Aorta (tissue), 5 donors: Measurements from ENCODE around the gene TIMM22. TPM values are rescaled to one million over a fixed set of nuclear protein-coding genes. Genes with fewer than 3 reads are reported as not detected.

Experiments used
- ATAC-seq: fragments of 200-7000 bp; cut with Tn5 transposase; one replicate; pipeline ENCODE4 v1.9.1; 2022; ENCODE audit warnings: moderate library complexity; ENCODE audit not compliant: low FRiP score
- DNase-seq, 2 donors: peaks; one replicate each; pipeline ENCODE4 v3.0.0-alpha.2; 2020
- H3K27ac ChIP-seq, 2 donors: one replicate each; pipeline ENCODE4 v1.5.1; 2013; ENCODE audit warnings: low read length in 2 of 2, mild to moderate bottlenecking in 2 of 2, moderate library complexity in 2 of 2, control low read depth in 1 of 2, inconsistent platforms in 1 of 2, low read depth in 1 of 2
- H3K27me3 ChIP-seq, 2 donors: one replicate each; pipeline ENCODE4 v1.6.1; 2013; ENCODE audit warnings: control low read depth in 1 of 2, low read length in 1 of 2, mild to moderate bottlenecking in 1 of 2, moderate library complexity in 1 of 2; ENCODE audit not compliant: insufficient read depth in 2 of 2, control insufficient read depth in 1 of 2
- H3K36me3 ChIP-seq, 2 donors: one replicate each; pipeline ENCODE4 v1.6.1; 2013; ENCODE audit warnings: control low read depth in 1 of 2, low read length in 1 of 2, mild to moderate bottlenecking in 1 of 2; ENCODE audit not compliant: insufficient read depth in 2 of 2, control insufficient read depth in 1 of 2
- H3K4me1 ChIP-seq, 2 donors: one replicate each; pipeline ENCODE4 v1.6.1; 2013; ENCODE audit warnings: low read length in 2 of 2, control low read depth in 1 of 2, mild to moderate bottlenecking in 1 of 2, moderate library complexity in 1 of 2; ENCODE audit not compliant: insufficient read depth in 2 of 2, control insufficient read depth in 1 of 2
- H3K4me3 ChIP-seq, 2 donors: one replicate each; pipeline ENCODE4 v1.5.1; 2013; ENCODE audit warnings: low read length in 2 of 2, control low read depth in 1 of 2, mild to moderate bottlenecking in 1 of 2
- H3K9me3 ChIP-seq: one replicate; pipeline ENCODE4 v1.6.1; 2013; ENCODE audit warnings: mild to moderate bottlenecking, low read length; ENCODE audit not compliant: control insufficient read depth
- WGBS, 2 donors: extraction: QIAGEN DNeasy Blood & Tissue Kit; methylation state at CpG; one replicate each; pipeline ENCODE4 v1.1.7; 2013; 5-methylcytosine and 5-hydroxymethylcytosine counted together
- intact Hi-C, 2 donors: fragments of 100-400 bp; cut with DNase I; formaldehyde crosslinking; loops; one replicate each; pipeline versions ENCODE4 v1.14.2 to v1.15.0; 2022
- polyA plus RNA-seq, 2 donors: library from polyadenylated mRNA; stranded (reverse); fragments of 200-250 nt; gene quantifications; one replicate each; pipeline ENCODE4 v1.2.3, GENCODE V29; 2013
- total RNA-seq, 2 donors: library from RNA; stranded (reverse); fragmentation: NEBNext Ultra II Directional; extraction: Animal tissue kit (Norgen Biotek cat#: 25700); gene quantifications; one replicate each; pipeline ENCODE4 v1.2.1, GENCODE V29; 2021
- donor health status: healthy with polysubstance abuse.
- donor health status: Bipolar disorder and iron deficiency.
- donor health status: DM: no; HTN: no; CAD: no.
- donor health status: DM: no; HTN: no; CAD: no.
- donor health status: DM: yes; HTN: yes; CAD: no.

TIMM22 gene
- total and polyA plus RNA-seq, 4 donors, result 7.7 to 9.1 (median 8.8) TPM

GRCh38 chr17:1034652-1035210 lies 37.8 kb downstream of the TIMM22 start:
- no peak for DNase-seq
- H3K36me3 ChIP-seq, result no peaks in the 10 kb centered on the region

GRCh38 chr17:1035546-1036170 lies 38.7 kb downstream of the TIMM22 start:
- WGBS, 2 donors, result 71 to 72% methylated on average over 17 of the region's 17 CpGs
- H3K9me3 ChIP-seq, result no peaks in the 10 kb centered on the region
- H3K36me3 ChIP-seq, result no peaks in the 10 kb centered on the region
- intact Hi-C loops, result no loop called here
- ATAC-seq (no peak), DNase-seq (peak in 1 of 2 donors; percentile 43)
- no peaks in the 10 kb centered on the region for H3K4me1 ChIP-seq
- no peak overlapping the region for H3K27ac ChIP-seq
- H3K4me3 ChIP-seq, result no peak overlapping the region
- no peaks in the 10 kb centered on the region for H3K27me3 ChIP-seq

More at GRCh38 chr17:1034652-1035210, 37.8 kb downstream of the TIMM22 start:
- H3K9me3 ChIP-seq, result no peaks in the 10 kb centered on the region
- H3K27ac ChIP-seq, result no peak overlapping the region
- no peak overlapping the region for H3K4me3 ChIP-seq
- intact Hi-C loops, result no loop called here
- no peak for ATAC-seq
- 90 to 92% methylated on average over 20 of the region's 20 CpGs for WGBS, 2 donors
- no peaks in the 10 kb centered on the region for H3K4me1 ChIP-seq
- H3K27me3 ChIP-seq, result no peaks in the 10 kb centered on the region

GRCh38 chr17:1036171-1036844 lies 39.4 kb downstream of the TIMM22 start:
- ATAC-seq, result no peak
- H3K27ac ChIP-seq, result no peak overlapping the region
- WGBS, 2 donors, result 86 to 89% methylated on average over 23 to 24 of the region's 24 CpGs
- intact Hi-C loops, result no loop called here
- no peak for DNase-seq
- H3K9me3 ChIP-seq, result no peaks in the 10 kb centered on the region
- no peak overlapping the region for H3K4me3 ChIP-seq
- no peaks in the 10 kb centered on the region for H3K36me3 ChIP-seq
- no peaks in the 10 kb centered on the region for H3K27me3 ChIP-seq
- H3K4me1 ChIP-seq, result no peaks in the 10 kb centered on the region

- no peak for DNase-seq
- no peaks in the 10 kb centered on the region for H3K27me3 ChIP-seq
- H3K36me3 ChIP-seq, result no peaks in the 10 kb centered on the region
- no peaks in the 10 kb centered on the region for H3K9me3 ChIP-seq
- no peak overlapping the region for H3K4me3 ChIP-seq
- 95 to 100% methylated on average over 2 of the region's 2 CpGs for WGBS, 2 donors
- ATAC-seq, result no peak
- intact Hi-C loops, result no loop called here
- no peak overlapping the region for H3K27ac ChIP-seq
- no peaks in the 10 kb centered on the region for H3K4me1 ChIP-seq
These were observed 39.9 kb downstream of the TIMM22 start for GRCh38 chr17:1036845-1037237.

GRCh38 chr17:1037238-1037879 lies 40.4 kb downstream of the TIMM22 start:
- WGBS, 2 donors, result 90 to 91% methylated on average over 19 of the region's 19 CpGs
- intact Hi-C loops, result no loop called here
- Histone ChIP-seq H3K36me3 (no peaks in the 10 kb centered on the region), H3K27me3 (no peaks in the 10 kb centered on the region), H3K27ac (no peak overlapping the region), H3K4me1 (no peaks in the 10 kb centered on the region), H3K4me3 (no peak overlapping the region), H3K9me3 (no peaks in the 10 kb centered on the region)
- DNase-seq (no peak), ATAC-seq (no peak)

- 92 to 93% methylated on average over 31 of the region's 31 CpGs for WGBS, 2 donors
- intact Hi-C loops, result no loop called here
- no peak for ATAC-seq
These were observed 41.7 kb downstream of the TIMM22 start for GRCh38 chr17:1038459-1039122.

GRCh38 chr17:1039123-1039507 lies 42.2 kb downstream of the TIMM22 start:
- intact Hi-C loops, result no loop called here
- ATAC-seq, result no peak
- Histone ChIP-seq H3K9me3 (no peaks in the 10 kb centered on the region), H3K36me3 (no peaks in the 10 kb centered on the region), H3K27ac (no peak overlapping the region), H3K4me3 (no peak overlapping the region), H3K4me1 (no peaks in the 10 kb centered on the region), H3K27me3 (no peaks in the 10 kb centered on the region)
- WGBS, 2 donors, result 83 to 89% methylated on average over 12 to 16 of the region's 16 CpGs
- DNase-seq, result no peak

More at GRCh38 chr17:1038459-1039122, 41.7 kb downstream of the TIMM22 start:
- DNase-seq, result peak in 1 of 2 donors; percentile 72
- no peak overlapping the region for H3K27ac ChIP-seq
- no peaks in the 10 kb centered on the region for H3K36me3 ChIP-seq
- no peaks in the 10 kb centered on the region for H3K4me1 ChIP-seq
- no peak overlapping the region for H3K4me3 ChIP-seq
- no peaks in the 10 kb centered on the region for H3K9me3 ChIP-seq
- H3K27me3 ChIP-seq, result no peaks in the 10 kb centered on the region

- H3K36me3 ChIP-seq, result no peaks in the 10 kb centered on the region
- H3K9me3 ChIP-seq, result no peaks in the 10 kb centered on the region
- 88% methylated on average over 30 of the region's 30 CpGs for WGBS, 2 donors
- no peak overlapping the region for H3K4me3 ChIP-seq
- no peak overlapping the region for H3K27ac ChIP-seq
- intact Hi-C loops, result no loop called here
- DNase-seq, result peak; percentile 86 to 94
- H3K4me1 ChIP-seq, result no peaks in the 10 kb centered on the region
- ATAC-seq, result peak; percentile 45
- no peaks in the 10 kb centered on the region for H3K27me3 ChIP-seq
These were observed 42.7 kb downstream of the TIMM22 start for GRCh38 chr17:1039511-1040215.
